GM12892 (cell line): Measurements from ENCODE around the gene CAGE1.
"Not testable (repeated sequence)": the region's sequence is repeated elsewhere in the genome, so short reads cannot be mapped to it uniquely, and the experiment has no call there.

Experiments
- POLR2A ChIP-seq: IDR thresholded peaks from 2 replicates; pipeline ENCODE4 v1.6.1; 2011; ENCODE audit warnings: low read depth, low read length, control low read depth
- POLR2AphosphoS5 ChIP-seq: IDR thresholded peaks from 2 replicates; pipeline ENCODE4 v1.6.1; 2011; ENCODE audit warnings: low read depth, low read length, control low read depth
- TAF1 ChIP-seq: IDR thresholded peaks from 2 replicates; pipeline ENCODE4 v1.6.1; 2011; ENCODE audit warnings: low read depth, mild to moderate bottlenecking, control low read depth, low read length, borderline replicate concordance

DNA sequence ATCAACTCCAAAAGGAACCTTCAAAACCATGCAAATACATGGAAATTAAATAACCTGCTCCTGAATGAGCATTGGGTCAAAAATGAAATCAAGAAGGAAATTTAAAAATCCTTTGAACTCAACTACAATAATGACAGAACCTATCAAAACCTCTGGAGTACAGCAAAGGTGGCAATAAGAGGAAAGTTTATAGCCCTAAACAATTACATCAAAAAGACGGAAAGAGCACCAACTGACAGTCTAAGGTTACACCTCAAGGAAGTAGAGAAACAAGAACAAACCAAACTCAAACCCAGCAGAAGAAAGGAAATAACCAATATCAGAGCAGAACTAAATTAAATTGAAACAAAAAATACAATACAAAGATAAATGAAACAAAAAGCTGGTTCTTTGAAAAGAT lies 39.0 kb downstream of the CAGE1 start:
- not testable (repeated sequence) for TF ChIP-seq POLR2A, TAF1, POLR2AphosphoS5
